Right lobe of liver (tissue), 4 donors: Measurements from ENCODE around the gene ATE1.

ENCODE experiments used
- POLR2A ChIP-seq: fragments of 450-650 bp; IDR thresholded peaks from one replicate; pipeline ENCODE4 v1.6.1; 2017; ENCODE audit warnings: antibody characterized with exemption, mild to moderate bottlenecking
- TF ChIP-seq, protein P1 (sequence below), 4 donors: fragments of 200-600 bp in 3 of 4; fragments of 450-650 bp in 1 of 4; IDR thresholded peaks; one replicate each; pipeline versions ENCODE4 v1.5.1 to v1.8.0; 2016 to 2022; ENCODE audit warnings: antibody characterized with exemption in 4 of 4, mild to moderate bottlenecking in 2 of 4
- donor health status: DM: no; HTN: no; CAD: no.
- donor health status: DM: no; HTN: no; CAD: no.
- donor health status: DM: no; HTN: yes; CAD: no.

DNA sequence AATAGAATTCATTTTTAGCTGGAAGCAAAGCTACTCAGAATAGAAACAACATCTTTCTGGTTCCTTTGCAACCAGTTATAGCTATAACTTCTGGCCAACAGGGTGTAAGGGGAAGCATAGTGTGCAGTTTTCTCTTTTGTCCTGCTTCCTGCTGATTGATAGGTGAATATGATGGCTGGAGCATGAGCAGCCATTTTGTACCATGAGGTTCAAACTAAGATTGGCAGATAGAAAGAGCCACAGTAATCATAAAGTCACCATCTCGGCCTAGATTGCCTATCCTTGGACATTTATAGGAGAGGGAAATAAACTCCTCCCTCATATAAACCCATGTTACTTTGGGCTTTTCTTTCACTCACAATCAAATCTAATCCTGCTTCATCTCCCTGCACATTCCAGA is 227.4 kb downstream of the ATE1 start:
- no peak for TF ChIP-seq POLR2A
- TF ChIP-seq, protein P1, sequence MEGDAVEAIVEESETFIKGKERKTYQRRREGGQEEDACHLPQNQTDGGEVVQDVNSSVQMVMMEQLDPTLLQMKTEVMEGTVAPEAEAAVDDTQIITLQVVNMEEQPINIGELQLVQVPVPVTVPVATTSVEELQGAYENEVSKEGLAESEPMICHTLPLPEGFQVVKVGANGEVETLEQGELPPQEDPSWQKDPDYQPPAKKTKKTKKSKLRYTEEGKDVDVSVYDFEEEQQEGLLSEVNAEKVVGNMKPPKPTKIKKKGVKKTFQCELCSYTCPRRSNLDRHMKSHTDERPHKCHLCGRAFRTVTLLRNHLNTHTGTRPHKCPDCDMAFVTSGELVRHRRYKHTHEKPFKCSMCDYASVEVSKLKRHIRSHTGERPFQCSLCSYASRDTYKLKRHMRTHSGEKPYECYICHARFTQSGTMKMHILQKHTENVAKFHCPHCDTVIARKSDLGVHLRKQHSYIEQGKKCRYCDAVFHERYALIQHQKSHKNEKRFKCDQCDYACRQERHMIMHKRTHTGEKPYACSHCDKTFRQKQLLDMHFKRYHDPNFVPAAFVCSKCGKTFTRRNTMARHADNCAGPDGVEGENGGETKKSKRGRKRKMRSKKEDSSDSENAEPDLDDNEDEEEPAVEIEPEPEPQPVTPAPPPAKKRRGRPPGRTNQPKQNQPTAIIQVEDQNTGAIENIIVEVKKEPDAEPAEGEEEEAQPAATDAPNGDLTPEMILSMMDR (IDR thresholded peaks at IDR 0.05): no peak
